Aortic smooth muscle cell (primary cell): Measurements from ENCODE around the gene C22orf15. TPM values are rescaled to one million over a fixed set of nuclear protein-coding genes. Genes with fewer than 3 reads are reported as not detected.

ENCODE experiments used
- total RNA-seq: library from RNA; depleted of rRNA; stranded (reverse); fragments of >200 nt; gene quantifications from 2 replicates; pipeline ENCODE4 v1.2.3, GENCODE V29; 2014

Gene C22orf15, protein sequence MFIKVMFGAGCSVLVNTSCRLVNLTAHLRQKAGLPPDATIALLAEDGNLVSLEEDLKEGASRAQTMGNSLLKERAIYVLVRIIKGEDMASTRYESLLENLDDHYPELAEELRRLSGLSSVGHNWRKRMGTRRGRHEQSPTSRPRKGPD
- 2.1 and 3.5 TPM in 2 replicates for total RNA-seq

DNA sequence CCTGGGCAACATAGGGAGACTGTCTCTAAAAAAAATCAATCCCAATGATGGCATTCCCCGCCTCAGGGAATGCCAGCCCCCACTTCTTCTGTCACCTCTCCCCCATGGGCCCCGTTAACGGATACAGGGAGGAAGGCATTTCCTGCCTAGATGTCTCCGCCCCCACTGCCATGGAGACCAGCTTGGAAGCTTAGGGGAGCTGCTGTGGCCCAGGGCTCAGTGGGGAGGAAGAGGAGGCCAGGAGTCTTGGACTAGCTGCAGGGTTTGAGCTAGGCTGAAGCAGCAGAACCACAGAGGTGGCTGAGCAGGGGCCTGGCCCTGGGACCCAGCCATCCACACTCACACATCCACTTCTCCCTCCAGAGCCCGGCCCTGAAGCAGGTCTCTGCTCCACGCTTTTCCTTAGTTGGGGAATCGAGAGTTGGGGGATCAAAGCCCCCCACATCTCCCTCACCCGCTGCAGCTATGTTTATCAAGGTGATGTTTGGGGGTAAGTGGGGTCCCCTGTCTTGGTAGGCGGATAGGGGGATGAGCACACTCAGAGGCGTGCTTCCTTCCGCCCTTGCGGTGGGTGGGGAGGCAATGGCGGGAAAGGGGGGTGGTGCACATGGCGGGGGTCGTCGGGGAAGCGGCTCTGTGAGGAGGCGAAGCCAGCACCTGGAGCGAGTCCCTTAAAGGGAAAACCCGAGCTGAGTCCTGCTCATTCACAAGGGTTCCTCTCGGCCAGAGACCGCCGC is at the start of gene C22orf15:
C22orf15 (plus strand) TSS at position 149 of the 737 bp plus-strand sequence; CDS start at position 466, 317 bp downstream.

DNA sequence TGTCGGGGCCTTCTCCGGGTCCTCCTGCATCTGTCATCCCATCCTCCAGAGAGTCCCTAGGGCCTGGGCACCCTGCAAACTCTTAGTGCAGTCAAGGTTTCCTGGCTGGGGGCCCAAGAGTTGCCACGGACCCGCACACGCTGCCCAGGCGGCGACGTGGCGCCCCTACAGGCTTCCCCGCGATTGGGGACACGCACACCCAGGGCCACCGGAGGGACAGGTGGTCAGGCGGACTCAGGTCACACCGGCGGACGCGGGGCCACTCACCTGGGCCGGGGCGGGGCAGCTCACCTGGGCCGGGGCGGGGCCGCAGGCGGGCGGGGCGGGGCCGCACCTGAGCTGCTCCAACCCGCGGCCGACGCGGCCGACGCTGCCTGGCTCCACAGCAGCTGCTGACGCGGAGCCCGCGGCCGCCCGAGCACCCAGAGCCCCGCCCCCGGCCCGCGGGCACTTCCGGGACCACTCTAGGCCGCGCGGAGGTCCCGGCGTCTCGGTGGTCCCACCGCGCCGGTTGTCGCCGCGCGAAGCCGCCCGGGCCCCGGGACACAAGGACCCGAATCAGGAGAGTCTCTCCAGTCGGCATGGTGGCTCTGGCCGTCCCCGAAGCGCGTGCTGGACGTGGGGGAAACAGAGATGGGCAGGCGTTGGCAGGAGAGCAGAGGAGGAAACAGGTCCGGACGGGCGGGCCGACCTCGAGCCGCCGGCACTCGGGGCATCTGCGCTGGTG is 11.9 kb upstream of the C22orf15 start, which contains the start of gene ZNF70:
ZNF70 (minus strand) TSS at position 399 of the 727 bp plus-strand sequence. CDS start 5,972 bp downstream, outside the sequence.

DNA sequence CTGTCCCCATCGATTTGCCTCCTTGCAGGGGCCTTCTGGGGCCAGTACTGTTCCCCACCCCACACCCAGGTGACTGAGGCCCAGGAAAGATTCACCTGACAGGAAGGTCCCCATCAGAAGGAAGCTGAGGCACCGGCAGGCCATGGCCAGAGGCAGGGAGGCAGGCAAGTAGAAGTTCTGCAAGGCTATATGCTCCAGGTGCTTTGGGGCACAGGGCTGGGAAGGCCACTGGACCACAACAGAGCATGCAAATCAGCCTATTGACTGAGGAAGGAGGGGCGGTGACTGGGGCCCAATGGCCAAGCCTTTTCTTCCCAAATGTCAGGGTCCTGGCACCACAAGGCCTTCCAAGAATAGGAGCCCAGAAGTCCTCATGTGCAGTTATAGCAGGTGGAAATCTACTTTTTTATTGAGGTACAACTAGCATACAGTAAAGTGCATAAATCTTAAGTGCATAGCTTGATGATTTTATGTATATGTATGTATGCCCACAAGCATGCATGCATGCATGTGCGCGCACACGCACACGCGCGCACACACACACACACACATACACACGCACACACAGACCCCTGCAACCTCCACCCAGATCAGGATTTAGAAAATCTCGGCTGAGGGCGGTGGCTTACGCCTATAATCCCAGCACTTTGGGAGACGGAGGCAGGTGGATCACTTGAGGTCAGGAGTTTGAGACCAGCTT is 8.4 kb upstream of the C22orf15 start, which contains the start of gene VPREB3:
VPREB3 (minus strand) TSS at position 206 of the 700 bp plus-strand sequence; CDS start at position 144, 62 bp downstream.

DNA sequence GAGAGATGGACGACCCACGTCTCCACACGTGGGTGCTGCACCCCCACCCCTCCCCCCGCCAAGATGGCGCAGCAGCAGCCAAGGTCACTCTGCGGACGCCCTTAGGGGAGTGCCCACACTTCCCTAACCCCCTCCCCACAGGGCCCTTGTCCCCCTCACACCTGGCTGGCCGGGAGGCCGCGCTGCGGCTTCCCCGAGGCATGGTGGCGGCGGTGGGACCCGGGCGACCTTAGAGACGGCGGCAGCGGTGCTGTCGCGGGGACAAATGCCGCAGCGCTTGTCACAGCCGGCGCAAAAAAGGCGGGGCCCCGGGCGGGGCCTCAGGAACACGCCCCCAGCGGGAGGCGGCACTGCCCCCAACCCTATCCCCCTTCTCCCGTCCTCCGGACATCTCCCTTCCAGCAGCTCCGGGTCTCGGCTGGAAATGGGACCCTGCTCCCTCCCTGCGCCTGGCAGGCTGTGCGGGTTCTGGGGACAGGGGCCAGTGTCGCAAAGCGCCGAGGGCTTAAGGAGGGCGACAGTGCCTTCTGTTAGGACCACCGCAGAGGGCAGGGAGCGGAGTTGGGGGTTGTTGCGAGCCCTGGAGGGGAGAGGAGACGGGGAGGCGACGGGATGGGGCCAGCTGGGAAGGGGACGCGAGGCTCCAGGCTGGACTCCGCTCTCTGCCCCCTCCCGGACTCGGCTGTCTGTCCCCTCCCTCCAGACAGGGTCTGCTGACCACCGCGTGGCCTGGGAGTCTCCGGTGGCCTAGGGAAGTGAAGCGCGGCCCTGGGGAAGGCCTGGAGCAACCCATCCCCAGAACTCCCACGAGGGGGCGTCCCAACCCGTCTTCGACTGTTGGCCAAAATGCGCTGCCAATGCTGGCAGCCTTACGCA is 5.1 kb downstream of the C22orf15 start, which contains the start of gene CHCHD10:
CHCHD10 (minus strand) TSS at position 300 of the 876 bp plus-strand sequence; CDS start at position 202, 98 bp downstream.

DNA sequence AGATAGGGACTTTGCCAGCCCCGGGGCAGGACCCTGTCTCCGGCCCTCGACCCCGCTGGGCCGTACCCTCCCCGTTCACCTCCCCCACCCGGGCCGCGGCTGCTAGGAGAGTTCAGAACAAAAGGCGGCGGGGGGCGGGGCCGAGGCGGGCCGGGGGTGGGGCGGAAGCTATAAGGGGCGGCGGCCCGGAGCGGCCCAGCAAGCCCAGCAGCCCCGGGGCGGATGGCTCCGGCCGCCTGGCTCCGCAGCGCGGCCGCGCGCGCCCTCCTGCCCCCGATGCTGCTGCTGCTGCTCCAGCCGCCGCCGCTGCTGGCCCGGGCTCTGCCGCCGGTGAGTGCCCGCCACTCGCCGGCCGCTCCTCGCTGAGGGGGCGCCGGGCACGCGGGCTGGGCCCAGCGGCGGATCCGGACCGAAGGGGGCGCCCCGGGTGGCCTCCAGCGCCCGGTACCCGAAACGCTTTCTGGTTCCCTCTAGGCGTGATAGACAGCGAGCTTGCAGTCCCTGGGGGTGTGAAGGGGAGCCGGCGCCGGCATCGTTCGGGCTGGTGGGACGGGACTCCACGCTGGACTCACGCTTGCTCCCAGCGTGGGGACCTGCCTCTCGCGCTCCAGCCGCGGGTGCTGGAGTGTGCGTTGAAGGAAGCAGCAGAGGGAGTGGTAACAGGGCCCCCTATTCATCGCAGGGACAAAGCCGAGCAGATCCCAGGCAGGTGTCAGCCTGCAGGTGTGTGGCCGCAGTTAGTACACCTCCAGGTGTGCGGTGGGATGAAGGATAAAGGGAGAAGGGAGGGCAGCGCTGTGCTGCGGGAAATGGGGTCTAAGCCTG is 10.1 kb downstream of the C22orf15 start, which contains the start of gene MMP11:
MMP11 (plus strand) TSS at position 201 of the 825 bp plus-strand sequence; CDS start at position 223, 22 bp downstream.

DNA sequence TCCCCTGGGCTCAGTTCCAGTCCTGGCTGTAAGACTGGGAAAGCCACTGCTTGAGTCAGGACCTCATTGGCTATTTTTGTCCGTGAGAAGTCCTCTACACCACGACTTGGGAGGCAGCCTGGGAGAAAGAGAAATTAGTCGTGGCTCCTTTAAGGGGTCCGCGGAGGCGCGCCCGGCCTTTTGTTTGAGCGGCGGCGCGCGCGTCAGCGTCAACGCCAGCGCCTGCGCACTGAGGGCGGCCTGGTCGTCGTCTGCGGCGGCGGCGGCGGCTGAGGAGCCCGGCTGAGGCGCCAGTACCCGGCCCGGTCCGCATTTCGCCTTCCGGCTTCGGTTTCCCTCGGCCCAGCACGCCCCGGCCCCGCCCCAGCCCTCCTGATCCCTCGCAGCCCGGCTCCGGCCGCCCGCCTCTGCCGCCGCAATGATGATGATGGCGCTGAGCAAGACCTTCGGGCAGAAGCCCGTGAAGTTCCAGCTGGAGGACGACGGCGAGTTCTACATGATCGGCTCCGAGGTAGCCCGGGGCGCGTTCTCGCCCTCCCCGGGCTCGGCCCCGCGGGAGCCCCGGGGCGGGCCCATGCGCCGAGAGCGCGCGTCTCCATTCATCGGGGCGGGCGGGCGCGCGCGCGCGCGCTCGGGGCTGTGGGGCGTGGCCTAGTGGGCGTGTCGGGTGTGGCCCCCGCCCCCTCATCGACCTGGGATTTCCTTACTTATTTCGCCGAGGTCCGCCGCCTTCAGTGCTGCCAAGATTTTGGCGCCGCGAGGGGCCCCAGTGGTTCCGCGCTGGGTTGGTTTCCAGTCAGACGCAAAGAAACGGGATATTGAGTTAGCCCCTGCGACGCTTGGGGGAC is 24.2 kb downstream of the C22orf15 start, which contains the start of gene SMARCB1:
SMARCB1 (plus strand) TSS at position 215 of the 848 bp plus-strand sequence; CDS start at position 419, 204 bp downstream.

Other genes starting within 250 kb of the C22orf15 start
- not detected in 2 replicates for gene IGLL1, start 182.7 kb upstream of the C22orf15 start, total RNA-seq
- gene DRICH1, start 130.7 kb upstream of the C22orf15 start, total RNA-seq, result 0.31 TPM in 1 of 2 replicates, not detected in the other
- not detected in 2 replicates for gene RGL4, start 72.0 kb upstream of the C22orf15 start, total RNA-seq
- 3.3 and 4.5 TPM in 2 replicates for gene ZNF70, start 11.9 kb upstream of the C22orf15 start, total RNA-seq
- gene VPREB3, start 8.6 kb upstream of the C22orf15 start, total RNA-seq, result not detected in 2 replicates
- 3.2 and 5.5 TPM in 2 replicates for gene CHCHD10, start 5.0 kb downstream of the C22orf15 start, total RNA-seq
- 4.6 and 5.2 TPM in 2 replicates for gene MMP11, start 9.9 kb downstream of the C22orf15 start, total RNA-seq
- 16.2 and 17.1 TPM in 2 replicates for gene SMARCB1, start 24.0 kb downstream of the C22orf15 start, total RNA-seq
- gene DERL3, start 76.0 kb downstream of the C22orf15 start, total RNA-seq, result 0.19 and 0.53 TPM in 2 replicates
- gene SLC2A11, start 94.9 kb downstream of the C22orf15 start, total RNA-seq, result 11.1 and 11.3 TPM in 2 replicates
- 161 and 200 TPM in 2 replicates for gene MIF, start 131.4 kb downstream of the C22orf15 start, total RNA-seq
- gene GSTT2B, start 198.2 kb downstream of the C22orf15 start, total RNA-seq, result 0.79 and 1.2 TPM in 2 replicates
- 0.62 and 0.92 TPM in 2 replicates for gene DDTL, start 203.9 kb downstream of the C22orf15 start, total RNA-seq
- gene DDT, start 211.5 kb downstream of the C22orf15 start, total RNA-seq, result 82.2 and 91.0 TPM in 2 replicates
- not detected in 2 replicates for gene GSTT2, start 217.1 kb downstream of the C22orf15 start, total RNA-seq
- gene GSTT4, start 242.5 kb downstream of the C22orf15 start, total RNA-seq, result not detected in 2 replicates
- 40.4 and 41.8 TPM in 2 replicates for gene CABIN1, start 248.3 kb downstream of the C22orf15 start, total RNA-seq